GM18505 (cell line): Measurements from ENCODE around the gene STOML3.
"Not testable (repeated sequence)": the region's sequence is repeated elsewhere in the genome, so short reads cannot be mapped to it uniquely, and the experiment has no call there.

Experiments
- ATAC-seq: cut with Tn5 transposase; IDR thresholded peaks from one replicate; pipeline ENCODE4 v1.9.1; 2021; ENCODE audit not compliant: unreplicated experiment
- POLR2A ChIP-seq: IDR thresholded peaks from 4 replicates; pipeline ENCODE4 v1.6.1; 2011; ENCODE audit warnings: borderline replicate concordance; ENCODE audit not compliant: insufficient read depth, insufficient read length; ENCODE audit errors: extremely low read depth

STOML3 gene

GRCh38 chr13:39016787-39017186, 26.2 kb upstream of the STOML3 start:
- ATAC-seq = peak; percentile 75
- TF ChIP-seq POLR2A = no peak

- ATAC-seq = peak; percentile 84
- TF ChIP-seq POLR2A = no peak
These were observed 25.5 kb upstream of the STOML3 start for GRCh38 chr13:39016087-39016486.

GRCh38 chr13:39013462-39013861, 22.8 kb upstream of the STOML3 start:
- ATAC-seq = no peak
- TF ChIP-seq POLR2A = no peak

- ATAC-seq = no peak
- TF ChIP-seq POLR2A = no peak
These were observed 22.0 kb upstream of the STOML3 start for GRCh38 chr13:39012608-39013007.

- not testable (repeated sequence) for ATAC-seq
These were observed 15.9 kb upstream of the STOML3 start for GRCh38 chr13:39006371-39007111.

- ATAC-seq = no peak
- TF ChIP-seq POLR2A = no peak
These were observed 8.1 kb upstream of the STOML3 start for GRCh38 chr13:38998739-38999138.

GRCh38 chr13:38993381-38993780, 2.8 kb upstream of the STOML3 start:
- TF ChIP-seq POLR2A = no peak
- ATAC-seq = no peak

GRCh38 chr13:38981096-38981495, 9.5 kb downstream of the STOML3 start:
- no peak for ATAC-seq
- no peak for TF ChIP-seq POLR2A

- TF ChIP-seq POLR2A = no peak
- no peak for ATAC-seq
These were observed 9.9 kb downstream of the STOML3 start for GRCh38 chr13:38980750-38981078.

- ATAC-seq = no peak
- no peak for TF ChIP-seq POLR2A
These were observed 10.5 kb downstream of the STOML3 start for GRCh38 chr13:38979891-38980749.

- no peak for TF ChIP-seq POLR2A
- ATAC-seq = no peak
These were observed 20.1 kb downstream of the STOML3 start for GRCh38 chr13:38970380-38971051.

GRCh38 chr13:38969187-38969586, 21.4 kb downstream of the STOML3 start:
- TF ChIP-seq POLR2A = no peak
- ATAC-seq = no peak

- TF ChIP-seq POLR2A = no peak
- no peak for ATAC-seq
These were observed 23.2 kb downstream of the STOML3 start for GRCh38 chr13:38967446-38967845.

- TF ChIP-seq POLR2A = no peak
- ATAC-seq = no peak
These were observed 25.4 kb downstream of the STOML3 start for GRCh38 chr13:38965281-38965680.

GRCh38 chr13:38960175-38960574, 30.5 kb downstream of the STOML3 start:
- no peak for ATAC-seq
- no peak for TF ChIP-seq POLR2A
